ENCODE measurements around the gene FAM20A. TPM values are rescaled to one million over a fixed set of nuclear protein-coding genes. Genes with fewer than 3 reads are reported as not detected.
"Not testable (repeated sequence)": the region's sequence is repeated elsewhere in the genome, so short reads cannot be mapped to it uniquely, and the experiment has no call there.

The FAM20A gene
- total RNA-seq, 2 experiments from 2014 or later, result not detected

- DNase-seq (no peak), ATAC-seq (no peak)
- Mint-ChIP-seq H3K4me3 (no peak overlapping the region), H3K27me3 (ENCODE audit: low read depth) (no peaks in the 10 kb centered on the region), H3K9me3 (ENCODE audit: insufficient read depth) (no peaks in the 10 kb centered on the region), H3K36me3 (ENCODE audit: low read depth) (peaks cover 80% of the 10 kb centered on the region), H3K4me1 (ENCODE audit: low read depth) (peaks cover 10% of the 10 kb centered on the region), H3K27ac (no peak overlapping the region)
- POLR2A ChIA-PET, result no interaction called here
- CTCF ChIA-PET, result no interaction called here
Measured at GRCh38 chr17:68522266-68522665, 78.9 kb downstream of the FAM20A start.

- Mint-ChIP-seq H3K4me3 (no peak overlapping the region), H3K4me1 (ENCODE audit: low read depth) (peaks cover 22% of the 10 kb centered on the region), H3K27me3 (ENCODE audit: low read depth) (no peaks in the 10 kb centered on the region), H3K27ac (no peak overlapping the region), H3K9me3 (ENCODE audit: insufficient read depth) (no peaks in the 10 kb centered on the region), H3K36me3 (ENCODE audit: low read depth) (peaks cover 77% of the 10 kb centered on the region)
- CTCF ChIA-PET, result no interaction called here
- POLR2A ChIA-PET, result no interaction called here
- DNase-seq, result no peak
- ATAC-seq, result peak; percentile 55
Measured at GRCh38 chr17:68519911-68520310, 81.3 kb downstream of the FAM20A start.

GRCh38 chr17:68519051-68519450 is 82.1 kb downstream of the FAM20A start:
- Mint-ChIP-seq H3K4me1 (ENCODE audit: low read depth) (peaks cover 31% of the 10 kb centered on the region), H3K36me3 (ENCODE audit: low read depth) (peaks cover 79% of the 10 kb centered on the region)
- POLR2A ChIA-PET; CTCF ChIA-PET; H3K27ac Mint-ChIP-seq; H3K9me3 Mint-ChIP-seq (ENCODE audit: insufficient read depth); ATAC-seq; DNase-seq; H3K4me3 Mint-ChIP-seq; H3K27me3 Mint-ChIP-seq (ENCODE audit: low read depth): not testable (repeated sequence)

GRCh38 chr17:68518063-68518815 is 82.9 kb downstream of the FAM20A start:
- ChIA-PET CTCF (no interaction called here), POLR2A (no interaction called here)
- peaks cover 80% of the 10 kb centered on the region for H3K36me3 Mint-ChIP-seq (ENCODE audit: low read depth)
- peaks cover 39% of the 10 kb centered on the region for H3K4me1 Mint-ChIP-seq (ENCODE audit: low read depth)
- no peak overlapping the region for H3K4me3 Mint-ChIP-seq
- peak; percentile 23 for ATAC-seq
- no peaks in the 10 kb centered on the region for H3K9me3 Mint-ChIP-seq (ENCODE audit: insufficient read depth)
- no peak for DNase-seq
- H3K27me3 Mint-ChIP-seq (ENCODE audit: low read depth), result no peaks in the 10 kb centered on the region
- no peak overlapping the region for H3K27ac Mint-ChIP-seq

- H3K4me3 Mint-ChIP-seq; H3K27ac Mint-ChIP-seq; H3K27me3 Mint-ChIP-seq (ENCODE audit: low read depth); POLR2A ChIA-PET; DNase-seq; ATAC-seq; CTCF ChIA-PET; H3K9me3 Mint-ChIP-seq (ENCODE audit: insufficient read depth): not testable (repeated sequence)
- Mint-ChIP-seq H3K4me1 (ENCODE audit: low read depth) (peaks cover 39% of the 10 kb centered on the region), H3K36me3 (ENCODE audit: low read depth) (peaks cover 80% of the 10 kb centered on the region)
Measured at GRCh38 chr17:68517605-68518004, 83.6 kb downstream of the FAM20A start.

GRCh38 chr17:68516732-68517131 is 84.4 kb downstream of the FAM20A start:
- no peaks in the 10 kb centered on the region for H3K27me3 Mint-ChIP-seq (ENCODE audit: low read depth)
- ATAC-seq (no peak), DNase-seq (no peak)
- H3K9me3 Mint-ChIP-seq (ENCODE audit: insufficient read depth), result no peaks in the 10 kb centered on the region
- CTCF ChIA-PET, result interaction anchor here (1.0 kb wide), 1 partner anchor 17 kb away, joined by 3 read pairs; no protein-coding TSS in a partner anchor
- POLR2A ChIA-PET, result no interaction called here
- H3K4me1 Mint-ChIP-seq (ENCODE audit: low read depth), result peaks cover 37% of the 10 kb centered on the region
- no peak overlapping the region for H3K4me3 Mint-ChIP-seq
- H3K36me3 Mint-ChIP-seq (ENCODE audit: low read depth), result peaks cover 71% of the 10 kb centered on the region
- H3K27ac Mint-ChIP-seq, result no peak overlapping the region

- no peak for ATAC-seq
- H3K27me3 Mint-ChIP-seq (ENCODE audit: low read depth), result no peaks in the 10 kb centered on the region
- no peaks in the 10 kb centered on the region for H3K9me3 Mint-ChIP-seq (ENCODE audit: insufficient read depth)
- peak overlapping the region; percentile 94 for H3K4me3 Mint-ChIP-seq
- peaks cover 51% of the 10 kb centered on the region for H3K4me1 Mint-ChIP-seq (ENCODE audit: low read depth)
- ChIA-PET CTCF (no interaction called here), POLR2A (no interaction called here)
- no peak for DNase-seq
- H3K36me3 Mint-ChIP-seq (ENCODE audit: low read depth), result peaks cover 65% of the 10 kb centered on the region
- no peak overlapping the region for H3K27ac Mint-ChIP-seq
Measured at GRCh38 chr17:68514831-68515635, 86.1 kb downstream of the FAM20A start.

GRCh38 chr17:68513932-68514331 is 87.2 kb downstream of the FAM20A start:
- ATAC-seq (no peak), DNase-seq (no peak)
- ChIA-PET CTCF (no interaction called here), POLR2A (no interaction called here)
- Mint-ChIP-seq H3K4me3 (peak overlapping the region; percentile 94), H3K36me3 (ENCODE audit: low read depth) (peaks cover 54% of the 10 kb centered on the region), H3K27ac (peak overlapping the region; percentile 99), H3K4me1 (ENCODE audit: low read depth) (peaks cover 55% of the 10 kb centered on the region), H3K27me3 (ENCODE audit: low read depth) (no peaks in the 10 kb centered on the region), H3K9me3 (ENCODE audit: insufficient read depth) (no peaks in the 10 kb centered on the region)

- H3K36me3 Mint-ChIP-seq (ENCODE audit: low read depth), result peaks cover 46% of the 10 kb centered on the region
- ChIA-PET POLR2A (interaction anchor here (0.6 to 2.3 kb wide), 10 partner anchors 11 to 452 kb away, joined by 3 to 16 read pairs (median 4); partner anchors contain the start of genes ARSG, SLC16A6 and WIPI1), CTCF (interaction anchor here (0.6 to 1.2 kb wide), 4 partner anchors 11 to 50 kb away, joined by 3 to 6 read pairs (median 3); no protein-coding TSS in a partner anchor)
- H3K27me3 Mint-ChIP-seq (ENCODE audit: low read depth), result no peaks in the 10 kb centered on the region
- peak overlapping the region; percentile 94 for H3K4me3 Mint-ChIP-seq
- H3K9me3 Mint-ChIP-seq (ENCODE audit: insufficient read depth), result no peaks in the 10 kb centered on the region
- H3K27ac Mint-ChIP-seq, result peak overlapping the region; percentile 99
- H3K4me1 Mint-ChIP-seq (ENCODE audit: low read depth), result peaks cover 57% of the 10 kb centered on the region
- no peak for ATAC-seq
- no peak for DNase-seq
Measured at GRCh38 chr17:68512960-68513474, 88.2 kb downstream of the FAM20A start.

GRCh38 chr17:68512247-68512959 is 88.8 kb downstream of the FAM20A start, which contains the start of gene PRKAR1A:
Gene PRKAR1A, plus strand, starts transcription at chr17:68512430. Its CDS starts 2,970 bp downstream, at chr17:68515400.
- peak within 1 kb of the TSS; percentile 99 for H3K27ac Mint-ChIP-seq
- ATAC-seq, result peak; percentile 85
- no peaks in the 10 kb centered on the region for H3K27me3 Mint-ChIP-seq (ENCODE audit: low read depth)
- H3K4me3 Mint-ChIP-seq, result peak within 1 kb of the TSS; percentile 94
- no peaks in the 10 kb centered on the region for H3K9me3 Mint-ChIP-seq (ENCODE audit: insufficient read depth)
- peaks cover 62% of the 10 kb centered on the region for H3K4me1 Mint-ChIP-seq (ENCODE audit: low read depth)
- POLR2A ChIA-PET, result interaction anchor here (0.6 to 2.3 kb wide), 11 partner anchors 11 to 452 kb away, joined by 3 to 16 read pairs (median 4); partner anchors contain the start of genes ARSG, SLC16A6 and WIPI1
- CTCF ChIA-PET, result interaction anchor here (1.0 to 1.2 kb wide), 5 partner anchors 10 to 102 kb away, joined by 3 to 6 read pairs (median 4); no protein-coding TSS in a partner anchor
- DNase-seq, result peak; percentile 96
- H3K36me3 Mint-ChIP-seq (ENCODE audit: low read depth), result peaks cover 40% of the 10 kb centered on the region

- peak overlapping the region; percentile 92 for H3K4me3 Mint-ChIP-seq
- H3K27me3 Mint-ChIP-seq (ENCODE audit: low read depth), result no peaks in the 10 kb centered on the region
- peaks cover 34% of the 10 kb centered on the region for H3K36me3 Mint-ChIP-seq (ENCODE audit: low read depth)
- H3K27ac Mint-ChIP-seq, result peak overlapping the region; percentile 98
- CTCF ChIA-PET, result interaction anchor here (1.0 to 1.2 kb wide), 4 partner anchors 24 to 102 kb away, joined by 3 to 6 read pairs (median 4); no protein-coding TSS in a partner anchor
- H3K9me3 Mint-ChIP-seq (ENCODE audit: insufficient read depth), result no peaks in the 10 kb centered on the region
- H3K4me1 Mint-ChIP-seq (ENCODE audit: low read depth), result peaks cover 64% of the 10 kb centered on the region
- peak; percentile 83 for DNase-seq
- peak; percentile 64 for ATAC-seq
- POLR2A ChIA-PET, result interaction anchor here (1.0 to 2.3 kb wide), 8 partner anchors 10 to 92 kb away, joined by 3 to 16 read pairs (median 4); partner anchors contain the start of gene WIPI1
Measured at GRCh38 chr17:68511671-68512246, 89.4 kb downstream of the FAM20A start.

Data from activated CD8-positive, alpha-beta T cell treated with anti-CD3 and anti-CD28 coated beads, Interleukin-2, amount 10 ng/mL, durations not matched to agents 7 days and 5 days (primary cell).